Activated T-helper 1 cell treated with Interleukin-2 at 50 U/mL for 16 hours (primary cell): ENCODE results near the gene FGF22.

Source experiments
- DNase-seq: peaks from one replicate; pipeline ENCODE4 v3.0.0-alpha.2; 2020; ENCODE audit warnings: low read depth

Gene FGF22

DNA sequence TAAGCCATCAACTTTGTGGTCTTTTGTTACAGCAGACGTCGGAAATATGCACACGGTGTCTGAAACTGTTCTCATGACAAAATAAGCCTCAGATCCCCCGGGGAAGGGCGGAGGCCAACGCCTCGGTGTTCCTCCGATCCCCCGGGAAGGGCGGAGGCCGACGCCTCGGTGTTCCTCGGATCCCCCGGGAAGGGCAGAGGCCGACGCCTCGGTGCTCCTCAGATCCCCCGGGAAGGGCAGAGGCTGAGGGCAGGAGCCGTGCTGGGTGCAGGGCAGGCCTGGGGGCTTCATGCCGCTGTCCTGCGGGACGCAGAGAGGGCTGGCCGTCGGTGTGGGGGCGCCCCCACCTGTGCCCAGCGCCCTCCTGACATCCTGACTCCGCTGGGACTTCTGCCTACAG, 4.7 kb downstream of the FGF22 start:
- DNase-seq, result no peak

DNA sequence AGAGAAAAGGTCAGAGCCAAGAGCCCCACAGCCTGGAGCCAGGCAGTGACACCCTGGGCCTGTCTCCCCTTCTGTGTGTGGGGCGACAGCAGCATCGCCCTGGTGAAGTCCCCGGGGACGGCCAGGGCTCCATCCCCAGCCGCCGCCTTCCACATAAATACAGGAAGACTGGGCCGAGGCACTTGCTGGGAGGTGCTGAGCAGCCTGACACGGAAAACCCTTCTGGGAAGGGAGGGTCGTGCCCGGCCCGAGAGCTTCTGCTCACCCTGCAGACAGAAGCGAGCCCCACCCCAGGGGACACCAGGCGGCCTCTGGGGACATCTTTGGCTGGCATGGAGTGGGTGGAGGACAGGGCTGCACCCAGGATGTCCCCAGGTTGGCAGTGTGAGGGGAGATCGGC, 5.1 kb downstream of the FGF22 start:
- DNase-seq, result no peak

DNA sequence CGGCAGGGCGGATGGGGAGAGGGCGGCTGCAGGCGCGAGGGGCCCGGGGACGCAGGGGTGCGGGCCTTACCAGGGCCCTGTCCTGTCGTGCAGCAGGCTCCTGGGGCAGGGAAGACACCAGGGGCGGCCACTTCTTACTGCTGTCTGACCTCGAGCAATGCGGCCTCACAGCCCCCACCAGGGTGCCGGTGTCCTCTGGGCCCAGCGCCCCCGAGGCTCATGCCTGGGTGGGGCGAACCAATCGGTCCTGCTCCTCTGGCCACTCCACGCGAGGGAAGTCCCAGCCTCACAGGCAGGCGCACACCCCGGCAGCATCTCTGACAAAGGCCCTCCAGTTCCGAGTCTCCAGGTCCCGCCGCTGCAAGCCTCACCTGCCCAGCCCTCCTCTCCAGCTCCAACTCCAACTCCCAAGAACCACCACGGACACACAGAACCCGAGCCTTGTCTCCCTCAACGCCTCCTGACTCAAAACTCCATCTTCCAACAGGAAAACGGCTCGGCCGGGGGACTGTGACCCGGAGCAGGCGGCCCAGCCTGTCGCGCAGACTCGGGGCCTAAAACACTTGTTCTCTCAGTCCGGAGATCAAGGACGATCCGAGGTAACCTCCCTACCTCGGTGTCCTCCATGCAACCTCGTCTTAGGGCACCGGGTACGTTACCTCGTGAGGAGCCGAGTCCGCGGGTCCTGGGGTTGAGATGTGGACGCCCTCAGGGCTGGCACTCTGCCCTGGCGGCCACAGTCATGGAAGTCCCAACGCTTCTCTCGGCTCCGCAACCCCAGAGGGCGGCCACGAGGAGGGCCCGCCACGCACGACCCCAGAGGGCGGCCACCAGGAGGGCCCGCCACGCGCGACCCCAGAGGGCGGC, 6.5 kb downstream of the FGF22 start:
- no peak for DNase-seq

DNA sequence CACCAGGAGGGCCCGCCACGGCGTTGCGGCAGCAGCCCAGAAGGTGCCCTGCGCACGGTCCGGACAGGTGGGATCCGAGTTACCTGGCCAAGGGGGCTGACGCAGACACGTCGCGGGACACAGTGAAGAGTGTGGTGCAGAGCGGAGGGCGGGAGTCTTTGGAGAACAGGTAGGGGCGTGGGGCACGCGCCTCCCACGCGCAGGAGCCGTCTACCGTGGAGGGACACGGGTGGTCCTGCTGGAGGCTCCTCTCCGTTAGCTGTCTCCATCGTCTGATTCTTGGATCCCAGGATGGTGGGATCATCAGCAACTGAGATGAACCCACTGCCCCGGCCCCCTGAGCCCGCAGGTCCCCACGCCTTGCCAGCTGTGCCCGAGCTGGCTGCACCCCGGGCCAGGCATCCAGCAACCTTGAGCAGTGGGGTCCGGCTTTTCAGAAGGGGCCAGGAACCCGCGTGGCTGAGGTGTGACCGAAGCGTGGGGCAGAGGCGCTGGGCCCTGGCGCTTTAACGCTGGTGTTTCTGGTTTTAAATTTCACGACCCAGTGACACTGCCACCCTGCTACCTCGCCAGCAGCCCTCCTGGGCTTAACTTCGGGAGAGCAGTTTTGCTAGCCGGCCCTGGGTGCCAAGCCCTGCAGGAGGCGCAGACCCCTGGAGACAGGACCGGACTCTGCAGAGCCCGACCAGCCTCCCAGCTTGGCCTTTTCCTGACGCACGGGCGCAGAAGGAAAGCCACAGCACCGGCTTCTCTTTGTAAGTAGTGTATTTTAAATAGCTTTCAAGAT, 7.3 kb downstream of the FGF22 start:
- no peak for DNase-seq

DNA sequence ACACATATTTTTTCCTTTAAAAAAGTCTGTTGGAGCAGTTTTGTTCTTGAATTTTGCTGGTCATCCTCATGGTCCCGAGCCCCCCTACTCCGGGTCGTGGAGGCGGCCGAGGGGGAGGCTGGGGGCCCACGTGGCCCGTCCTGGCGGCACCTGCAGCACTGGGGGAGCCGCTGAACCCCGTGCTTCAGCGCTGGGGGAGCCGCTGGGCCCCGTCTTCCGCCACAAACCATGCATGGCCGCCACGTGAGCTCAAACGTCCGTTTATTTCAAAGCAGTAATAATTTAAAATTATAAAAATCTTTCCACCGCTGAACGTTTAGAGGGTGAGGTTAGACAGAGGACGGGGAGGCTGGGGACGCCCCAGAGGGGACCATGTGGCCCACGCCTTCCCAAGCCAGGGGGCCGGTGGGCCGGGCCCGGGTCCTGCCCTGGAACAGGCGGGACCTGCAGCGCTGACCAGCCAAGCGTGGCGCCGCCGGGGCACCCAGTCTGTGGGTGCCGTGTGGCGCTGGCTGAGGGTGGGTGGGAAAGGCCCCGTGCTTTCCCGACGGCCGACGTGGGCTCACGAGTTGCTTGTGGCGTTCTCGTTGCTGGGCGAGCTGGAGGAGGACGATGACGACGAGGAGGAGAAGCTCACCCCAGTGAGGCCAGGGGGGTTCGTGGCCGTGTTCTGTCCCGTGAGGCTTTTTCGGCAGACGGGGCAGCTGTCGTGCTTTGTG, 8.0 kb downstream of the FGF22 start:
- no peak for DNase-seq

DNA sequence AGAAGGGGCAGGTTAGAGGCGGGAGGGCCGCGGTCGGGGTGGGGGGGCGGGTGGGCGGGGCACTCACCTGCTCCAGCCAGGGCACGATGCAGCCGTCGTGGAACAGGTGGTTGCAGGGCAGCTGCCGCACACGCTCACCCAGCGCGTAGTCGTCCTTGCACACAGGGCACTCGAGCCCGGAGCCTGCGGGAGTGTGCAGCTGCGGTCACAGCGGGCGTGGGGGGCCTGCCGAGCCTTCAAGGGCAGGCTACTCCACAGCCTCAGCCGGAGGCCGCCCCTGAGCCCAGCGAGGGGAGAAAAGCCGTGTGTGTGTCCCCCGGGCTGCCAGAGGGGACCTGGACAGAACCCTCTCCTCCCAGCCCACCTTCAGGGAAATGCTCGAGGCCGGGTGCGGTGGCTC, 8.6 kb downstream of the FGF22 start:
- no peak for DNase-seq

DNA sequence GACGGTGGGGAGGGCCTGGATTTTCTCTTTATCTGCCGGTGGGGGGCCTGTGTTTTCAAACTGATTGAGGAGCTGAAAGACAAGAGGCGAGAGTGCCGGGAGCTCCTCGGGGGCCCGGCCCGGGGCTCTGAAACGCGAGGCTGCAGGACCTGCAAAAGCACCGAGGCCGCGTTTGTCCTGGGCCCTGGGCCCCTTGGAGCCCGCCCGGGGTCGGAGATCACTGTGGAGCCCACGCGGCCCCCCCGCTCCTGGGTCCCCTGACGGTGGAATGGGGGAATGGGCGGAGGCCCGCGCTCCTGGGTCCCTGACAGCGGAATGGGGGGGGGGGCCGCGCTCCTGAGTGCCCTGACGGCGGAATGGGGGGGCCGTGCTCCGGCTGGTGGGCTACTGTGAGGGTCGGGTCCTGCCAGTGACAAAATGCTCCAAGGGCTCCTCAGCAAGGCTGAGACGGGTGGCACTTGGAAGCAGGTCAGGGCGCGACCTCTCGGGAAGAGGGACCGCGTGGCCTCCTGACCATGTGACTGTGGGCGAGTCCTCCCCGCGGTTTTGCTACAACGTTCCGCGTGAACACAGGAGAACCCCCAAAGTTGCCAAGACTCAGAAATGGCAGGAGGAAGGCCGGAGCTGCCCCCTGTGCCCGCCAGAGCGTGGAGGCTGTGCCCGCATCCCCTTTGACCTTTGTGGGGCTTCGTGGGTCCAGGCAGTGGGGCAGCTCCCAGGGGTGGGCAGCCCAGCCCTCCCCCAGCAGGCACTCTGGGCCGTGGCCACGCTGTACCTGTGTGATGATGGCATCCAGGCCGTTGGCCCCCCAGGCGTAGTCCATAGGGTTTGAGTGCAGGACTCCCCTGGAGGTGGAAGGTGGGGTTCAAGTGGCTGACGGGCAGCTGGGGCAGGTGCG, 9.5 kb downstream of the FGF22 start:
- no peak for DNase-seq

DNA sequence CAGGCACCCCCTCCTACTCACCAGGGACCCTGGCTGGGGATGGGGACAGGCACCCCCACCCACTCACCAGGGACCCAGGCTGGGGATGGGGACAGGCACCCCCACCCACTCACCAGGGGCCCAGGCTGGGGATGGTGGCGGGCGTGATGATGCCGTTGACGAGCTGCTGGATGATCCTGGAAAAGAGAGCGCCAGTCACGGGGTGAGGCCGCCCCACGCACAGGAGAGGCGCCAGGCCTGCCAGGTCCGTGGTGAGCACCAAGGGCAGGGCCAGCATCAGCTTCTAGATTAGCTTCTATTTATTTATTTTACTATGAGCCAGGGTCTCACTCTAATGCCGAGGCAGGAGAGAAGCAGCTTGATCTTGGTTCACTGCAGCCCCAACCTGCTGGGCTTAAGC, 10.4 kb downstream of the FGF22 start:
- DNase-seq, result no peak

DNA sequence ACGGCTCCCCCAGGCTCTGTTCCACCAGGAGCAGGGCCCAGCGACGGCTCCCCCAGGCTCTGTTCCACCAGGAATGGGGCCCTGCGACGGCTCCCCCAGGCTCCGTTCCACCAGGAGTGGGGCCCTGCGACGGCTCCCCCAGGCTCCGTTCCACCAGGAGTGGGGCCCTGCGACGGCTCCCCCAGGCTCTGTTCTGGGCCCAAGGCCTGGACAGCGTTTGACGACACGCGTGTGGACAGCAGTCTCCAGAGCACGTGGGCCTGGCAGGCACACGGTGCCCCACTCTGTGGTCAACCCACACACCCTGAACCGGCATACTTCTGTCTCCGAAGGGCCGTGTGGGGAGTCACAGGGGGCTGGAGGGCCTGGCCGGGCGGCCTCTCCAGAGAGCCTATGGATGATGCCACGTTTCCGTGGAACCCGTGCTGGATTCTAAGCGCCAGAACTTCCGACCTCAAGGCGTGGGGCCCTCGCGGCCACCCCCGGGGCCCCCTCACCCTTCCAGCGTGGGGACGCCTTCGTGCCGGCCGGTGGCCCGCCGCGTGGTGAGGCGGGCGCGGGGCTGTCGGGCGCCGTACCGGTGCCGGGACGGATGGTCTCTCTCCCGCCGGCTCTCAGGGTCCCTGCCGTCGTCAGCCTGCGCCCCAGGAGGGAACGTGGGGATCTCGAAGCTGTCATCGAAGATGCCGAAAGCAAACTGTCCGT, 11.6 kb downstream of the FGF22 start:
- no peak for DNase-seq

DNA sequence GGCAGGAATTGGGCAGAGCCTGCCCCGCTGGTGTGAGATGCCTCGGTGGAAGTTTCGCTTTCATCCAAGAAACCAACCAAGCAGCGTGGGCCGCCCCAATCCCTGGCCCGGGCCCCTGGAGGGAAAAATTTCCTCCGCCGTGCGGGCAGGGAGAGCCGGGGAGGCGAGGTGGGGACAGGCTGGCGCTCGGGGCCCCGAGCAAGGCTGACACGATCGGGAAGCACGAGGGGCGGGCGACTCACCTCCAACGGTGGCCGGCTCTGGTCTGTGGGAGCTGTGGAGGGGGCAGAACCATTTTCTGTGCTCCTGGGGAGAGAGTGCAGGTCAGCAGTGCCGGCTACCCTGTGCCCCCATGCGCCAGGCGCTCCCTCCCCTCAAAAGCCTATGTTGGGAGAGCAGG, 12.3 kb downstream of the FGF22 start:
- no peak for DNase-seq

DNA sequence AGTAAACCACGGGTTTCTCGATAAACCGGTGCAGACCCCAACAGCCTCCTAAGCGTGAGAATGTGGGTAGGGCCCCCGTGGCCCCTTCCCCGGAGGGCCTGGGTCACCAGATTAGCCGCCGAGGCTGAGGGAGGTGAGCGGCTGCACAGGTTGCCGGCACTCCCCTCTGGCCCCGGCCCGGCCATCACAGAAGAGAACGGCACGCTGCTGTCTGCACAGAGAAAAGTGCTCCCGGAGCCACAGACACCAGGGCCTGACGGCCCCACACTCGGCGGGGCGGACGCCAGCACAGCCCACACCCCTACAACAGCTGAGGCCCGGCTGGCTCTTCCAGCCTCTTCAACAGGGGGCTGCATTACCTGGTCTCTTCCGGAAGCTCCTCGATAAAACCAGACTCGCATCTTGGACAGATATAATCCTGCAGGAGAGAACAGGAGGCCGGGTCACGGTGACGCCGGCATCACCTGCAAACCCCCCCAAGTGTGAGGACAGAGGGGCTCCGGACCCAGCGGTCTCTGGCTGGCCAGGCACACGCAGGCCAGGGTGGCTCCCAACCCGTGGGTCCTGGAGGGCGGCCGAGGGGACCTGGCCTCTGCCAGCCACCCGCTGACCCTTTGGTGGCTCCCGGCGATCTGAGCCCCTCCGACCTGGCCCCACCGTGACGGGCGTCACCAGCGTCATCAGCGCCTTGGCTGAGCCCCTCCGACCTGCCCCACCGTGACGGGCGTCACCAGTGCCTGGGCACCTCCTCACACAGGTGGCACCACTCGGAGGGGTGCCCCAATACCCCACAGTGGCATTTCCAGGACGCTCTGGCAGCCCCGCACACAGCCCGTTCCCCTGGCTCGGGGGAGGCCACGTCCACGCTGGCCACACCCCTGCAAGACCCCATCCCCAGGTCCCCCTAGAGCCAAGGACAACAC, 13.0 kb downstream of the FGF22 start:
- no peak for DNase-seq

DNA sequence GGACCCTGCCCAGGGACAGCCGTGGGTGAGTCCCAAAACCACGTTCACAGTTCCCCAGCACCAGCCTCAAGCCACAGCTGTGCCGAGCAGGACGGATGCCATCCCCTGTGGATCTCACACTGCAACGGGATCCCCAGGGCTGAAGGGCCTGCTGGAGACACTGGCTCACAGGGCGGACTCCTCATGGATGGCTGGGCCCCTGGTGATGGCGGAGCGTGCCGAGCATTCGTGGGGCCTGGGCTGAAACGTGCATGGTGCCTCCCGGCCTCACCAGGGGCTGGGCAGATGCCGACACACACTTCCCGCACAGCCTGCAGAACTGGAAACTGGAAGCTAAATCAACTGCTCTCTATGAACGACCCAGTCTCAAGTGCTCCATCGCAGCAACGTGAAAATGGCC, 13.7 kb downstream of the FGF22 start:
- DNase-seq, result no peak

DNA sequence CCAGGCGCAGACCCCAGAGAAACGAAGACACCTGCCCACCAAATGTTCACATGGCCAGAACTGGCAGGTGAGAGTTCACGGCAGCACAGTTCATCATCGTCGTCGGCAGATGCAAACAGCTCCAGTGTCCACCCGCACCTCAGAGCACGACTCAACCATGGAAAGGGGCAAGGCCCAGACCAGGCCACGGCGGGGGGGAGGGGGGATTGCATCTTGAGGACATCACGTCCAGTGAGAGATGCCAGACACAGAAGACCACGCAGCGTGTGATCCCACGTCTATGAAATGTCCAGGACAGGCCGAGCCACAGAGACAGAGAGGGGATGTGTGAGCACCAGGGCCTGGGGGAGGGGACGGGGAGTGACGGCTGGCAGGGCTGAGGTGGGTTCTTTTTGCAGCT, 16.0 kb downstream of the FGF22 start:
- no peak for DNase-seq

DNA sequence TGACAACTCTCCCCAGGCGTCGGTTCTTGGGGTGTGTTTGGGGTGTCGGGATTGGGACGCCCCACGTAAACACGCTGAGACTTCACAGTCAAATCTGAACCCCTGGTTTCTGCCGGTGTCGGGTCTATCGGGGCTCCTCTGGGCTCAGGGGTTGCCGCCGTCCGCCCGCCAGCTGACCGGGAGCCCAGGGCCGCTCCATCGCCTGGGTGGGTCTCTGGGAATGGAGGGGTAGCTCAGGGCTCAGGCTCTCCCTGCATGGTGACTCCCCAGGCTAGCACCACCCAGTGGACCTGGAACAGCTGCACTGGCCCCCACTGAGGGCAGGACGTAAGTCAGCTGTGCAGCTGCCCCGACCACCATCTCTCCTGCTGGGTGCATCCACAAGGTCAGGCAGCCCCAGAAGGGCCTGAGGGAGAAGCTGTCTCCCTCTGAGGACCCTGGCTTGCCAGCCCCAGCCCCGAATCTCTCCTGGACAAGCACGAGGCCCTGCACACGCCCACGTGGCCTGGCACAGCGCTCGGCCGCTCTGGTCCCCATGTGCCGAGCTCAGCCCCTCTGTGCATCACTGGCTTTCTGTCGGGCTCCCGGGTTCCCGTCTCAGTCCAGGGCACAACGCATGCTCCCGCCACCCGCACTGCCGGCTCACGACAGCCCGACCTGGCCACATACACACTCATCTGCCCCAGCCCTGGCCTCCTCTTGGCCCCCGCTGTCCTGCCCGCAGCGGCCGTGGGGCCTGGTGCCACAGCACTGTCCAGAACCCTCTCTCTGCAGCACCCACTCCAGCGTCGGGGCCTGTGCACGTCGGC, 17.3 kb downstream of the FGF22 start:
- DNase-seq, result no peak

DNA sequence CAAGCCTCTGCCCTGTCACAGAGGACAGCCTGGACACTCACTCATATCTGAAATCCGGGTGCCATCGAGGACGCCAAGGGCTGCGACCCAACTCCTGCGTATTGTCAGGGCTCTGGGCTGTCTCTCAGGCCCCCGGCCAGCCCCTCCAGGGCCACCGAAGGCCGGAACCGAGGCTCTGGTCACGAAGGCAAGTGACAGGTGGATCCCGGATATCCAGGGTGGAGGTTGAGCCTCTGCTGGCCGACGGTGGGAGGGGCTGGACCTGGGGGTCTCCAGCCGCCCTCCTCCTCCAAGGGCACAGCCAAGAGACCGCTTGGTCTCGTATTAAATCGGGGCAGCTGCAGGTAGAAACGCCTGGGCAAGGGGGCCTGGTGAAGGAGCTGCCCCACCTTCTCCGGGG, 17.9 kb downstream of the FGF22 start:
- no peak for DNase-seq

DNA sequence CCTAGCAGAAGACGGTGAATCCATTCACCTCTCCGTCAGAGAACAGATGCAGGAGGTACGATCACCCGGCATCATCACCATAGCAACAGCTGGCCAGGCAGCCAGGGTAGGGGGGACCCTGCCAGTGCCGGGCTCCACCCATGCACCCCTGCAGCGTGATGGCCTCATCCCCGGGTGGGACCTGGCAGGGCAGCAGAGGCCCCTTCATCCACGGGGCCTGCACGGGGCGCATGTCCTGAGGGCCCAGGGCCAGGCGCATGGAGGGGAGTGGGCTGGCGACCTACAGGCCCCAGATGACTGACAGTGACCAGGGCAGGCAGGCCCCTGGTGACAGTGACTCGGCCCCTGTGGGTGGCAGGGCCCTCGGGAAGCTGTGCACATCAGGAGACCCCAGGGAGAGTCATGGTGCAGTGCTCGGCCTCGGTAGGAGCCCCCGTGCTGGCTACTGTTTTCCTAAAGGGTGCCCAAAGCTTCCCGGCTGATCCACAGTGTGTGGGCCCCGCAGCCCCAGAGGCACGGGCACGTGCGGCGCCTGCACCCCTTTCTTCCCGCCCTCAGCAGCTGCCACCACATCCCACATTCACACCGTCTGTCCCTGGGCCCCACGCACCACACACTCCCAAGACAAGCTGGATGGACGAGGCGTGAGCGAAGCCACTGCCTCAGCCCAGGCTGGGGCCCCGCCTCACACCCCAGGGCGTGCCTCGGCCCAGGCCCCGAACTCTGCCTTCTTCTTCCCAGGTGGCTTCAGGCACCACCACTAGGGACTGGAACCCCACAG, 18.6 kb downstream of the FGF22 start:
- DNase-seq, result no peak

DNA sequence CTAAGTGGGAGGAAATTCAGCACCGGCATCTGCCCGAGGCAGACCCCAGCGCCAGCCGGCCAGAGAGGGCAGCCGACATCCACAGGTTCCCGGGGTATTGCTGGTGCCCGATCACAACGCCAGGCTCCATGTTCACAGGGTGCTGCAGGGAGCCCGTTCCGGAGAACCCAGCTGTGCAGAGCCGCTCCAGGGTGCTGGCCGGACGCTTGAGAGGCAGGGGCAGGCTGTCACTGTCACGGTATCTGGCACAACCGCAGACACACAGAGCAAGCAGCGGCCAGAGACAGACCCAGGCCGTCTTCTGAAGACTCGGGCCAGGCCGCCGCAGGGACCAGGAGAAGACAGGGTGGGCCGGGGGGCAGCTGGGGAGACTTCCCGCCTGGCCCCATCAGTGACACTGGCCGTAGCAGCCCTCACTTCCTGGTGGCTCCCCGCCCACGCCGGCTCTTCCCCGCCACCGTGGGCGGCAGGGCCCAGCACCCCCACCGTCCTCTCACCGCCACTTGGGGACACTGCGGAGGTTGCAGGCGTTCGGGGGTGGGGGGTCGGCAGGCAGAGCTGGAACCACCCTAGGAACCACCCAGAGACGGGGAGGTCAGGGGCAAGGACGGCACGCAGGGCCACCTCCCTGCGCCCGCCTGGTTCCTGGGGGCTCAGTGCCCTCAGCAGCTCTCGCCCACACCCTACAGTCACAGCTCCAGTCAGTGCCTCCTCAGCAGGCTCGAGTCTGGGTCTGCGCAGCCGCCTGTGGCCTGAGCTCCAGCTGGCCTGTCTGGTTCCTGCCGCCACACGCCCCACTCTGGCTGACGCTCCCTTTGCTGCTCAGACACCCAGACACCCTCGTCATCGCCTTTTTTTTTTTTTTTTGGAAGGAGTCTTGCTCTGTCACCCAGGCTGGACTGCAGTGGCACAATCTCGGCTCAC, 19.5 kb downstream of the FGF22 start:
- DNase-seq, result no peak
